ENCODE data around the gene SASH3. TPM values are rescaled to one million over a fixed set of nuclear protein-coding genes. Genes with fewer than 3 reads are reported as not detected.

The SASH3 gene
- total RNA-seq, 6 experiments from 2014 or later = 1.7 to 5.7 (median 3.3) TPM

DNA sequence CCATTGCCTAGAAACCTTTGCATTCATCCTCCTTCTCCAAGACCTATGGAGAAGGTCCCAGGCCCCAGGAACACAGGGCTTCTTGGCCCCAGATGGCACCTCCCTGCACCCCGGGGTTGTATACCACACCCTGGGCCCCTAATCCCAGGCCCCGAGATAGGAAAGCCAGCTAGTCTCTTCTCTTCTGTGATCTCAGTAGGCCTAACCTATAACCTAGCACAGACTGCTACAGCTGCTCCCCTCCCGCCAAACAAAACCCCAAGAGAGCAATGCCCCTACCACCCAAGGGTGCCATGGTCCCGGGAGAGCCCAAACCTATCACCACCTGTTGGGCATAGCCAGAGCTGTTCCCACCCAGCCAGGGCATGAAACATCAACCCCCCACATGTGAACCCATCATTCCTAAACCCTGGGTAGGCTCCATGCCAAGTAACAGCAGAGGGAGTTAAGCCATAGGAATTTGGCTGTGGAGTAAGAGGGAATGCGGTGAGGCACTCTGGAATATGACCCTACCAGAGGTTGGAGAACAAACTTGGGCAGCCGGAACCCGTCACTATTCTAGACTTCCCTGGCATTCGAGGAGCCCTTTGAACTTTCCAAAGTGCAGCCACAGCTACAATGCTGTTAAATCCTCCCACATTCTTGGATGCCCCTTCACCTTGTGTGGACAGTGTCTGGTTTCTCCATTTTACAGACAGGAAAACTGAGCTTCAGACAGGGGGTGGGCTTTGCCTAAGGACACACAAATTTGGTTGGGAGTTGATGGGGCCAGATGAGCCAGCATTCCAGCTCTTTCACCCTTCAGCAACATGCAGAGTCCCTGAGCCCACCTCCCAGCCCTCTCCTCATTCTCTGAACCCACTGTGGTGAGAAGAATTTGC is 10.9 kb upstream of the SASH3 start:
- peak in 1 of 3 donors; percentile 20 for DNase-seq
- whole genome bisulfite sequencing (ENCODE audit: insufficient coverage, low coverage, low lambda C conversion rate, missing lambda C conversion rate) = 53% methylated on average over 4 of the region's 8 CpGs
- intact Hi-C loops (cut with DNase I) = no loop called here
- Histone ChIP-seq H3K27ac (no peak overlapping the region), H3K27me3 (no peaks in the 10 kb centered on the region), H3K9me3 (no peaks in the 10 kb centered on the region), H3K4me3 (no peak overlapping the region), H3K4me1 (no peaks in the 10 kb centered on the region), H3K36me3 (no peaks in the 10 kb centered on the region)
- no peak for TF ChIP-seq POLR2A (IDR thresholded peaks at IDR 0.05)
- TF ChIP-seq, protein P1, sequence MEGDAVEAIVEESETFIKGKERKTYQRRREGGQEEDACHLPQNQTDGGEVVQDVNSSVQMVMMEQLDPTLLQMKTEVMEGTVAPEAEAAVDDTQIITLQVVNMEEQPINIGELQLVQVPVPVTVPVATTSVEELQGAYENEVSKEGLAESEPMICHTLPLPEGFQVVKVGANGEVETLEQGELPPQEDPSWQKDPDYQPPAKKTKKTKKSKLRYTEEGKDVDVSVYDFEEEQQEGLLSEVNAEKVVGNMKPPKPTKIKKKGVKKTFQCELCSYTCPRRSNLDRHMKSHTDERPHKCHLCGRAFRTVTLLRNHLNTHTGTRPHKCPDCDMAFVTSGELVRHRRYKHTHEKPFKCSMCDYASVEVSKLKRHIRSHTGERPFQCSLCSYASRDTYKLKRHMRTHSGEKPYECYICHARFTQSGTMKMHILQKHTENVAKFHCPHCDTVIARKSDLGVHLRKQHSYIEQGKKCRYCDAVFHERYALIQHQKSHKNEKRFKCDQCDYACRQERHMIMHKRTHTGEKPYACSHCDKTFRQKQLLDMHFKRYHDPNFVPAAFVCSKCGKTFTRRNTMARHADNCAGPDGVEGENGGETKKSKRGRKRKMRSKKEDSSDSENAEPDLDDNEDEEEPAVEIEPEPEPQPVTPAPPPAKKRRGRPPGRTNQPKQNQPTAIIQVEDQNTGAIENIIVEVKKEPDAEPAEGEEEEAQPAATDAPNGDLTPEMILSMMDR (IDR thresholded peaks at IDR 0.05) = no peak
- peak in 1 of 4 donors; percentile 17 for ATAC-seq

DNA sequence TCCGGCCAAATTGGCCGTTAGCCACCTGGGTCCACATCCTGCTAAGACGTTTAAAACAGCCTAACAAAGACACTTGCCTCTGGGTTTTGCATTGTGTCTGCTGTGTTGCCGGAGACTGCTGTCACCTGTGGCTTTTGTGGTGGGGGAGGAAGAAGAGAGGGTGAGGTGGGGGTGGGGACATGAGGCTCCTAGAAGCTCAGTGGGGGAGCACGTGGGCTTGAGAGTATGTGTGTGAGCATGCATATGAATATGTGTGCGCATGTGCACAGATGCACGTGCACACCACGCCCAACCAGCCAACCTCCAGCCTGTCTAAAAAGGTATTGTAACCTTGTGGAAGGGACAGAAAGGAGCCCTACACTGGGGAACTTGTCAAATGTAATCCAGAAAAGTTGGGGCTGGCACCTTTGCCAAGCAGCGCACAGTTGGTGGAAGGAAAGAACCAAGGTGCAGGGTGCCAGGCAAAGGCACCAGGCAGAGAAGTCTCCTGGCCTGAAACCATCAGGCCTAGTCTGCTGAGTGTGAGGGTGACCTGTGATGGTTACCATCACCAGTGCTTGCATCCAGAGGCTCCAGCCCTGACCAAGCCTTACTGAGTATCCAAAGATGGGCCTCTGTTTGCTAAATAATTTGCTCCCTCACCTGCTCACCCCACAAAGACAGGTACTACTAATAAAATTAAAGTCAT is 10.1 kb upstream of the SASH3 start:
- Histone ChIP-seq H3K4me1 (no peaks in the 10 kb centered on the region), H3K27me3 (no peaks in the 10 kb centered on the region), H3K4me3 (no peak overlapping the region), H3K36me3 (no peaks in the 10 kb centered on the region), H3K27ac (no peak overlapping the region), H3K9me3 (no peaks in the 10 kb centered on the region)
- WGBS (ENCODE audit: insufficient coverage, low coverage, low lambda C conversion rate, missing lambda C conversion rate) = 52% methylated on average over 7 of the region's 9 CpGs
- TF ChIP-seq, protein P1 (IDR thresholded peaks at IDR 0.05) = no peak
- TF ChIP-seq POLR2A (IDR thresholded peaks at IDR 0.05) = no peak
- intact Hi-C loops (cut with DNase I) = no loop called here
- DNase-seq (peak in 1 of 3 donors; percentile 24), ATAC-seq (peak in 2 of 4 donors; percentile 28 to 38)

DNA sequence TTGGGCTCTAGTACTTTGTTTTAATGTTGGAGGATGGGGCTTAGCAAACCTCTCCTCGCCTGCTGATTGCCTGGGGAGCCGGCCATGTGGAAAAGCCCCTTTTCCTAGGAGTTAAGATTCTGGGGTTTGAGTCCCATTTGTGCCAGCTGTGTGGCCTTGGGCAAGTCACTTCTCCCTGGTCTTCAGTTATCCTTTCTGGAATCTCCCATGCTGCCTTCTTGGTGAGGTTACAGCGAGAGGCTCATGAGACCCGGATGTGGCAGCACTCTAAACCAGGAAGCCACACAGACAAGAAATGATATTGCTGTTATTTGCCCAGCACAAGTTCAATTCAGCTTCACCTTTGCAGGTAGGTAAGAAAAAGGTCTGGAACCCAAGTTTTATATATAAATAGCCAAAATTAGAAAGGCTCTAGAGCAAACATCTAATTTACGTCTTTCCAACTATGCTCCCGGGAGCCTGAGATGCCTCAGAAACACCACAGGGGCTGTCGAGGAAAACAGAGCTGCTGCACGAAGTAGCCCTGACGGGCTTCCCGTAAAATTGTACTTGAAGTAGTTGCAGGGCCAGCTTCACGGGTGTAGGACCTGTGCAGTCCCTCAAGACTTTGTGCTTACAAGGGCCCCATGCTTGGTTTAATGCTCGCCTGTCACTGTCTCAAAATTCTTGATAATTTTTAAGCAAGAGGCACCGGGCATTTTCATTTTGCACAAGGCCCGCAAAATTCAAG is 8.3 kb upstream of the SASH3 start:
- H3K9me3 ChIP-seq = no peaks in the 10 kb centered on the region
- no peak for ATAC-seq
- intact Hi-C loops (cut with DNase I) = no loop called here
- no peaks in the 10 kb centered on the region for H3K36me3 ChIP-seq
- no peak overlapping the region for H3K4me3 ChIP-seq
- no peaks in the 10 kb centered on the region for H3K4me1 ChIP-seq
- TF ChIP-seq POLR2A (IDR thresholded peaks at IDR 0.05) = no peak
- TF ChIP-seq, protein P1 (IDR thresholded peaks at IDR 0.05) = no peak
- no peak overlapping the region for H3K27ac ChIP-seq
- WGBS (ENCODE audit: insufficient coverage, low coverage, low lambda C conversion rate, missing lambda C conversion rate) = 68% methylated on average over 12 of the region's 14 CpGs
- no peaks in the 10 kb centered on the region for H3K27me3 ChIP-seq
- DNase-seq = peak in 1 of 3 donors; percentile 6

DNA sequence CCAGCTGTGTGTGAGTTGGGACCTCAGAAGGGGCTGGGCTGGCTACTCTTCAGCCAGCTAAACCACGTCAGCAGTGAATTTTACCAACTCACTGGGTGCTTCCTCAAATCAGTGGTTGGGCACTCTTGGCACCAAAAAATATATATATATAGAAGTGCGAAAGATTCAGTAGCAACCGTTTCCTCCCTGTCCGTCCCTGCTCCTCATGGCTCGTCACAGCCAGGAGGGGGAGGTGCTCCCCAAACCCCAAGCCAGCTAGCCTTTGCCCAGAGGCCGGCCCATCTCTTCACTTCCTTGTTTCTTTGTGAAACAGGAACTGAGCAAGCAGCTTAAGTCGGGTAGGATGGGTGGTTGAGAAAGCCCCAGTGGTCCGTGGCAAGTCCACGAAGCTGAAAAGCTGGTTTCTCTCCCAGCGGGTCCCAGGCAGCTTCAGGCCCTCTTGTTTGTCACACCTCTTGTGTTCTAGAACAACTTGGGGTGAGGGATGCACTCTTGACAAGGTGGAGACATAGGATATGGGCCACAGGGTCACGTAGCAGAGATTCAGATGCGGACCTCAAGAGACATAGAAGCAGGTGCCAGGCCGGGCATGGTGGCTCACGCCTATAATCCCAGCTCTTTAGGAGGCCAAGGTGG is 6.8 kb upstream of the SASH3 start:
- Histone ChIP-seq H3K4me3 (no peak overlapping the region), H3K4me1 (no peaks in the 10 kb centered on the region), H3K27me3 (no peaks in the 10 kb centered on the region), H3K9me3 (no peaks in the 10 kb centered on the region), H3K27ac (peak overlapping the region in 2 of 3 donors; percentile 16 to 28), H3K36me3 (no peaks in the 10 kb centered on the region)
- 58% methylated on average over 9 of the region's 14 CpGs for WGBS (ENCODE audit: insufficient coverage, low coverage, low lambda C conversion rate, missing lambda C conversion rate)
- intact Hi-C loops (cut with DNase I) = no loop called here
- no peak for TF ChIP-seq POLR2A (IDR thresholded peaks at IDR 0.05)
- TF ChIP-seq, protein P1 (IDR thresholded peaks at IDR 0.05) = no peak
- ATAC-seq (peak; percentile 35 to 66 (median 57)), DNase-seq (peak; percentile 55 to 78 (median 75))
